Retina (tissue), 1 donor: Measurements from ENCODE around the gene CCDC171.
"Not testable (repeated sequence)": the region's sequence is repeated elsewhere in the genome, so short reads cannot be mapped to it uniquely, and the experiment has no call there.

Experiments
- DNase-seq: peaks from one replicate; pipeline ENCODE4 v3.0.0-alpha.2; 2016

The CCDC171 gene

DNA sequence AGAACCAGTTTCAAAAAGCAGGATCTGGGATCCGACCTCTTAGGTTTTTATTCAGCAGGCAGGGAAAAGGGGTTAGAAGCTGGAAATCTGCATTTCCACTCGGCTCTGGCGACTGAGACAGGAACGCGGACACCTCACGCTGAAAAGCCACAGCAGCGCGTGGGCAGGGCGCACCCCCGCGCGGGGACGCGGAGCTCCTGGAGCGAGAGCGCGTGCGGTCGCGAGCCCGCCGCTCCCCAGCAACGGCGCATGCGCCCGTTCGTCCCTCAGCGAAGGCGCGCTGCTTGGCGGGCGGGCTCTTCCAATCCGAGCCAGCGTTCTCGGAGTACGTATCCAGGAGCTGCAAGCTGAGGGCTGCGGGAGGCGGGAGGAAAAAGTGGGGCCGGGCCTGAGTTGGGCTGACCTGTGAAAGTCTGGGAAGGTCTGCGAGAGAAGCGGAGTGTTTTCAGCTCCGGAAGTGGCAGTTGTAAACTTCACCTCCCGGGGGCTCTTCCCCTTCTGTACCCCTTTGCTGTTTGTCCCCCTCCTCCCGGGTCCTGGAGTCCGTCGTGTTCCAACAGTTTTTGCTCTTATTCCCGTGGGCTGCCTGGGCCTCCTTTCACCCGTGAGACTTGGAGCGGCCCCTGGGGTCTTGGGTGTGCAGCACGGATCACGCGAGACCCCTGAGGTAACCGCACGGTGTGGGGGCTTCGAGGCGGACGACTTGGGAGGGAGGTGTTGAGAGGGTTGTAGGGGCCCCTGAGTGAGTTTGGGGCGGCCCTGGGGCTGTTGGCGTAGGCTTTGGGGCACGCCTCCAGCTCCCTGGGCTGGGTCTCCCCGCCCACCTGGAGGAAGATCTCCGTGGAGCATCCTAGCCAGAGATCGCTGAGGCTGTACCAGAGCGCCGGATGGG is at the start of gene CCDC171:
Gene CCDC171 (plus strand): TSS at position 408 of the 892 bp plus-strand sequence. CDS start 11,046 bp downstream, outside the sequence.
- peak; percentile 98 for DNase-seq

DNA sequence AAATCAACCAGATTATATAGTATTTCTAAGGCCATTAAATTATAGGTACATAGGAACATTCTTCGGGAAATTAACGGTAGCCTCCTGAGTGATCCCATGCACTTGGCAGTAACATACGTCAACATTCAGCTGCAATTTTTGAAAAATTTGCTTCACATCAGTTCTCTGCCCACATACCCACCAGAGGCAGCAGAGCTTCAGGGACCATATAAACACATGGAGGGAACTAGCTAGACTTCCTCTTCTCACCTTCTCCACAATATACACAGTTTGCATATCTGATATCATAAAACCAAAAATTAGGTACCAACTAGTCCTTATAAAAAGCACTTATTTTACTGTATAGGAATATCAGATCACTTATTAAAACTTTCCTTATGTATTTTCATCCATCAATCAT is 46.9 kb upstream of the CCDC171 start:
- no peak for DNase-seq

GRCh38 chr9:15509931-15510788 is 42.7 kb upstream of the CCDC171 start:
- peak; percentile 68 for DNase-seq

- peak; percentile 100 for DNase-seq
Observed at GRCh38 chr9:15510789-15511575, 41.9 kb upstream of the CCDC171 start, which contains the start of gene PSIP1. Gene PSIP1, minus strand, starts transcription at chr9:15510970. Its CDS starts 782 bp downstream, at chr9:15510188.

GRCh38 chr9:15512204-15512603 is 40.6 kb upstream of the CCDC171 start:
- no peak for DNase-seq

DNA sequence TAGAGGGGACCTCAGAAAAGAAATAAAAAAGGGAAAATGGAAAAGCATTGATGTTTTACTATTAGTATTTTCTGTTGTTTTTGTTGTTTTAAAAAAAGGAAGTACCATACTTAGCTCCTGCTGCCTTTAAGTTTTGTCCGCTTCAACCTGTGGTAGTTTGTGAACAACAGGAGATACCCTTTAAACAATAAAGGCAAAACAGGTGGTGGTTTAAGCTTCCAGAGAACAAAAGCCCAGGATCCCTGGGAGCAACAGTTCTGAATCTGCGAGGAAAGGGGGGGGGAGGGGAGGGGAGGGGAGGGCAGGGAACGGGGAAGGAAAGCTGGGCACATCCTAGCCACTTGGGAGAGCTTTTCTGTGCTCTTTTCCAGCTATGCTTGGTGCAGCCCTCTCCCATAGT is 40.0 kb upstream of the CCDC171 start:
- no peak for DNase-seq

- DNase-seq, result peak; percentile 4
Observed at GRCh38 chr9:15513335-15513734, 39.5 kb upstream of the CCDC171 start.

- DNase-seq, result no peak
Observed at GRCh38 chr9:15519831-15520230, 33.0 kb upstream of the CCDC171 start.

- DNase-seq, result no peak
Observed at GRCh38 chr9:15521254-15521653, 31.6 kb upstream of the CCDC171 start.

- DNase-seq, result no peak
Observed at GRCh38 chr9:15522130-15522755, 30.6 kb upstream of the CCDC171 start.

- no peak for DNase-seq
Observed at GRCh38 chr9:15524845-15525455, 27.9 kb upstream of the CCDC171 start.

DNA sequence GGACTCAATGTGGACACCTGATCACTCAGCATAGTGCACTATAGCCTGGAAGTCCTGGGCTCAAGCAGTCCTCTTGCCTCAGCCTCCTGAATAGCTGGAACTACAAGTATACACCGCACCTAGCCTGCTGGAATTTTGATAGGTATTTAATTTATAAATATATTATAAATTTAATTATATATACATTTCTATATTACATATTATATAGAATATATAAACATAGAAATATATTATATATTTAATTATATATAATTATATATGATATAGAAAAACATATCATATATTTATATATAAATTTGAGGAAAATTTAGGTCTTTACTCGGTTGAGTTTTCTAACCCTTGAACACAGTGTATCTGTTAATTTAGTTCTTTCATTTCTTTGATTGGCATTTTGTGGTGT is 26.9 kb upstream of the CCDC171 start:
- no peak for DNase-seq

- DNase-seq, result not testable (repeated sequence)
Observed at GRCh38 chr9:15527035-15527434, 25.8 kb upstream of the CCDC171 start.

- no peak for DNase-seq
Observed at GRCh38 chr9:15529566-15530324, 23.1 kb upstream of the CCDC171 start.

DNA sequence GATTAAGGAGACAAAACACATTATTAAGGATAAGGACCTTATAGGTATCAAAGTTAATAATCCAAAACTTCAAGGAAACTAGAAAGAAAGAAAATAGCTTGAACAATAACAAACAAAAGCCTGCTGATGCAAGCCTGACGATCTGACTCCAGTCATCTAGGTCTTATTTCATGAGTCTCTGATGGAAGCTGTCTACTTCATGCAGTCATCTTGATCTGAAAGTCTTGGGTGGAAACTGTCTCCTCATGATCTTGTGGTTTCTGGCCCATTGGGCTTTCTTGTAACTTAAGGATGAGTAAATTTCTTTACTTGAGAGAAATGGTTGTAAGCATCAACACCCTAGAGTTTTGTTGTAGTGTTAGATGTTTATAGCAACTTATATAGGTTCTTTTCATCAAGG is 21.5 kb upstream of the CCDC171 start:
- no peak for DNase-seq

DNA sequence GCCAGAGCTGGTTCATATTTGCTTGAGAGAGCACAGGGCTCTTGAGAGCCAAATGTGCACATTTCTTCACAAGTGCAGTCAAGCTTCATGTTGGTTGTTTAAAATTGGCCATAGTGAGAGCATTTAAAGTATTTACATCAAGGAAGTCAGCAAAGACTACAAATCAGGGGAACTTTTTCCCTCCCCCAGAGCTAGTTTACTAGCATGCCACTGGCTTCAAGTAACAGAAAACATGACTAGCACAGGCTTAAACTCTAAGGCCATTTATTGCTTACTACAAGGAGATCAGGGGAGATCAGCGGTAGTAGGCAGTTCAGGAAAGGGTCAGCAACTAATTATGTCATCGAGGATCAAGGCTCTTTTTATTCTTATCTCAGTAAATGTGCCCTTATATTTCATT is 11.0 kb upstream of the CCDC171 start:
- peak; percentile 66 for DNase-seq

DNA sequence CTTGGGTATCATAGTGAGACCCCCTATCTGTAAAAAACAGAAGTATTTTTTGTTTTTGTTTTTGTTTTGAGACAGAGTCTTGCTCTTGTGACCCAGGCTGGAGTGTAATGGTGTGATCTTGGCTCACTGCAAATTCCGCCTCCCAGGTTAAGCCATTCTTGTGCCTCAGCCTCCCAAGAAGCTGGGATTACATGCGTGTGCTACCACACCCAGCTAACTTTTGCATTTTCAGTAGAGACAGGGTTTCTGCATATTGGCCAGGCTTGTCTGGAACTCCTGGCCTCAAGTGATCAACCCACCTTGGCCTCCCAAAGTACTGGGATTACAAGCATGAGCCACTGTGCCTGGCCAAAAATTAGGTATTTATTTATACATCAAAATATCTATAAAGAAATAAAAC is 10.2 kb upstream of the CCDC171 start:
- no peak for DNase-seq

DNA sequence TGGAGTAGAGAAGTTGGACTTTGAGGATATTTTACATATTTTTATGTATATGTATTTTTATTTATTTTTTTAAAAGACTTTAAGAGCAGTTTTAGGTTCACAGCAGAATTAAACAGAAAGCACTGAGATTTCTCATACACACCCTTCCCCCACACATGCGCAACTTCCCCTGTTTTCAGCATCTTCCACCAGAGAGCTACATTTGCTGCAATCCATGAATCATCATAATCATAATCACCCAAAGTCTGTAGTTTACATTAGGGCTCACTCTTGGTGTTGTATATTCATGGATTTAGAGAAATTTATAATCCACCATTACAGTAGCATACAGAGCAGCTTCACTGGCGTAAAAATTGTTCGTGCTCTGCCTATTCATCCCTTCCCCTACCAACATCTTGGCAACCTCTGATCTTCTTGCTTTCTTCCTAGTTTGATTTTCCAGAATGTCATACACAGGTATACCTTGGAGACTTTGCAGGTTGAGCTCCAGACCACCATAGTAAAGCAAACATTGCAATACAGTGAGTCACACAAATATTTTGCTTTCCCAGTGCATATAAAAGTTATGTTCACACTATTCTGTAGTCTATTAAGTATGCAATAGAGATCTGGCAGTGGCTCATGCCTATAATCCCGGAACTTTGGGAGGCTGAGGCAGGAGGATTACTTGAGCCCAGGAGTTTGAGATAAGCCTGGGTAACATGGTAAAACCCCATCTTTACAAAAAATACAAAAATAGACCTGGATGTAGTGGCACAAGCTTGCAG is 9.6 kb upstream of the CCDC171 start:
- no peak for DNase-seq

DNA sequence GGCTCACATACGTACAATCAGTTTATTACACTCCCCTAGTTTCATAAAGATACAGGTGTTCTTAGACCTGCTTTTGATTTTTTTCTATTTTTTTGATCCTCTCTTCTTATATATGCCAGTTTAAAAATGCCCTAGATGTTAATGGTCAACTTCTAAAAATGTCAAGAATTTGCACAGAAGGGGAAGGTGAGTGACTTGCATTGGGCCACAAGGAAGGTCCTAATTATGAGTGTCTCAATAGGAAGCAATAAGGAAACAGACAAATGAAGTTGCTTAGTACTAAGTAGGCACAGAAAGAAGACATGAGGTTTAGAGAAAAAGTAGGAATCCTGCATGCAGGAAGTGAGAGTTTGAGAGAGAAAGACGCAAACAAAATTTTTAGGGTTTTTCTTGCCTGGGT is 3.2 kb upstream of the CCDC171 start:
- no peak for DNase-seq

DNA sequence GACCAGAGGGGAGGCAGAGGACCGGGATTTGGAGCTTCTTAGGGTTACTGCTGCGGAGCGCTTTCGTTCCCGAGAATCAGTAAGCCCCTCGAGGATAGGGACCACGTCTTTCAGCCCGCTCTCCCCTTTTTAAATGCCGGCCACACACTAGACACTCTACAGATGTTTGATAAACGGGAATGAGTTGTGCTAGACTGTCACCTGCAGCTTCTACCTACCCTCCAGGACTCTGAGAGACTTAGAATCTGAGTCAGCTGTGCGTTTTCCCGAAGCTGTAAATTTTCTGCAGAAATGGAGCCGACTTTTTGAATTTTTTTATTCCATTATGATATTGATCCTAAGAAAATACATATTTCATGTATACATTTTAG is 670 bp downstream of the CCDC171 start:
- no peak for DNase-seq
